Stomach (tissue), 4 donors: Measurements from ENCODE around the gene RRH.

Experiments
- EP300 ChIP-seq: sonication (generic); formaldehyde crosslinking; IDR thresholded peaks from one replicate; pipeline ENCODE4 v1.6.1; 2017; ENCODE audit warnings: antibody characterized with exemption
- POLR2A ChIP-seq, 4 donors: fragments of 450-650 bp; IDR thresholded peaks; one replicate each; pipeline ENCODE4 v1.6.1; 2016; ENCODE audit warnings: antibody characterized with exemption in 4 of 4, control low read depth in 2 of 4, mild to moderate bottlenecking in 1 of 4, moderate library complexity in 1 of 4
- TF ChIP-seq, protein P1 (sequence below), 7 experiments: fragments of 450-650 bp in 4 of 7; fragments of 200-600 bp in 3 of 7; sonication (generic) in 3 of 7; IDR thresholded peaks; one replicate each; pipeline ENCODE4 v1.5.1; 2016 to 2019; ENCODE audit warnings: antibody characterized with exemption in 7 of 7, control low read depth in 2 of 7, mild to moderate bottlenecking in 1 of 7

DNA sequence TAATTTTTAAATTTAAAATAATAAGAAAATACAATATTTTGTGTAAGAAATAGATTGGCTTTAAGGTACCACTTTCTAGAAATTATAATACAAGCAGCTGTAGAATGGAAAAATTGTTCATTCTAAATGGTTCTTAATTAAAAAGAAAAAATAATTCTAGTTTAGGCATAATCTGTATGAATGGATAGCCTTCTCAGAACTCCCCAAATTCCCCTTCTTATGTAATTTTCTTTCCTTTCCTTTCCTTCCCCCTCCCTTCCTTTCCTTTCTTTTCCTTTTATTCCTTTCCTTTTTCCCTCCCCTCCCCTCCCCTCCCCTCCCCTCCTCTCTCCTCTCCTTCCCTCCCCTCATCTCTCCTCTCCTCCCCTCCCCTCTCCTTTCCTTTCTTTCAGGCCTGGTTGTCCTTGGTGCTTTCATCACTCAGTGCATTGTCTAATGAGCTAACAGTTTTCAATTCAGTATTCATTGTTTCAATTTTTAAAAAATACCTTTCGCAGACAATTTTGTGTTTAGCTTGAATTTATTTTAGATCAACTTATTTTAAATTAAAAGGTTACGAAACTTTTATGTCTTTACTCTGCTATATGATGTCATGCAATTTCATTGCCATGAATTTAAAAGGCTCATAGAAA, 49.0 kb downstream of the RRH start:
- TF ChIP-seq, protein P1, sequence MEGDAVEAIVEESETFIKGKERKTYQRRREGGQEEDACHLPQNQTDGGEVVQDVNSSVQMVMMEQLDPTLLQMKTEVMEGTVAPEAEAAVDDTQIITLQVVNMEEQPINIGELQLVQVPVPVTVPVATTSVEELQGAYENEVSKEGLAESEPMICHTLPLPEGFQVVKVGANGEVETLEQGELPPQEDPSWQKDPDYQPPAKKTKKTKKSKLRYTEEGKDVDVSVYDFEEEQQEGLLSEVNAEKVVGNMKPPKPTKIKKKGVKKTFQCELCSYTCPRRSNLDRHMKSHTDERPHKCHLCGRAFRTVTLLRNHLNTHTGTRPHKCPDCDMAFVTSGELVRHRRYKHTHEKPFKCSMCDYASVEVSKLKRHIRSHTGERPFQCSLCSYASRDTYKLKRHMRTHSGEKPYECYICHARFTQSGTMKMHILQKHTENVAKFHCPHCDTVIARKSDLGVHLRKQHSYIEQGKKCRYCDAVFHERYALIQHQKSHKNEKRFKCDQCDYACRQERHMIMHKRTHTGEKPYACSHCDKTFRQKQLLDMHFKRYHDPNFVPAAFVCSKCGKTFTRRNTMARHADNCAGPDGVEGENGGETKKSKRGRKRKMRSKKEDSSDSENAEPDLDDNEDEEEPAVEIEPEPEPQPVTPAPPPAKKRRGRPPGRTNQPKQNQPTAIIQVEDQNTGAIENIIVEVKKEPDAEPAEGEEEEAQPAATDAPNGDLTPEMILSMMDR (IDR thresholded peaks at IDR 0.05) = no peak
- TF ChIP-seq EP300 (no peak), POLR2A (IDR thresholded peaks at IDR 0.05) (no peak)
